Esophagus muscularis mucosa (tissue), 4 donors: ENCODE results near the gene ZNF821. TPM values are rescaled to one million over a fixed set of nuclear protein-coding genes. Genes with fewer than 3 reads are reported as not detected.

Source experiments
- total RNA-seq, 4 donors: library from RNA; depleted of rRNA; stranded (reverse); fragments of >200 nt; gene quantifications; one replicate each; pipeline versions ENCODE4 v1.1.0 to v1.2.1, GENCODE V29; 2016

Gene ZNF821
- total RNA-seq, 4 donors from 2014 or later: 2.1 to 6.5 (median 5.9) TPM

Other genes starting within 250 kb of the ZNF821 start
- 10 to 100 TPM; 10.4 to 21.1 (median 17.0) TPM for gene PHLPP2, start 159.5 kb downstream of the ZNF821 start, total RNA-seq
- 10 to 100 TPM; 45.9 to 56.9 (median 51.5) TPM for gene AP1G1, start 75.3 kb downstream of the ZNF821 start, total RNA-seq
- gene ATXN1L, start 38.2 kb downstream of the ZNF821 start, total RNA-seq: 10 to 100 TPM; 32.8 to 54.6 (median 42.9) TPM
- 100 to 1,000 TPM; 132 to 186 (median 166) TPM for gene IST1, start 11.3 kb upstream of the ZNF821 start, total RNA-seq
- gene PKD1L3, start 116.2 kb upstream of the ZNF821 start, total RNA-seq: under 1 TPM in 3 of 4 donors, not detected in 1; 0.06 to 0.42 (median 0.17) TPM
- 1 to 10 TPM; 3.3 to 6.8 (median 4.7) TPM for gene DHODH, start 124.6 kb upstream of the ZNF821 start, total RNA-seq
- gene HP, start 170.3 kb upstream of the ZNF821 start, total RNA-seq: 1 to 10 TPM in 3 of 4 donors, not detected in 1; 1.1 to 6.1 (median 1.3) TPM
- gene HPR, start 179.0 kb upstream of the ZNF821 start, total RNA-seq: under 1 TPM in 3 of 4 donors, not detected in 1; 0.57 to 0.71 (median 0.66) TPM
- 1 to 10 TPM; 4.6 to 7.5 (median 6.4) TPM for gene TXNL4B, start 209.4 kb upstream of the ZNF821 start, total RNA-seq
- gene DHX38, start 209.7 kb upstream of the ZNF821 start, total RNA-seq: 10 to 100 TPM; 59.0 to 70.2 (median 62.8) TPM